ENCODE data around the gene TRIM47.
"Not testable (repeated sequence)": the region's sequence is repeated elsewhere in the genome, so short reads cannot be mapped to it uniquely, and the experiment has no call there.

The TRIM47 gene

GRCh38 chr17:75891022-75891604 lies 12.7 kb upstream of the TRIM47 start:
- DNase-seq, result no peak

GRCh38 chr17:75889454-75889853 lies 11.1 kb upstream of the TRIM47 start:
- no peak for DNase-seq

GRCh38 chr17:75888484-75888883 lies 10.1 kb upstream of the TRIM47 start:
- DNase-seq, result no peak

- DNase-seq, result not testable (repeated sequence)
Measured at GRCh38 chr17:75885860-75886259, 7.5 kb upstream of the TRIM47 start.

- no peak for DNase-seq
Measured at GRCh38 chr17:75885431-75885830, 7.0 kb upstream of the TRIM47 start.

GRCh38 chr17:75881678-75882454 lies 3.5 kb upstream of the TRIM47 start:
- no peak for DNase-seq

- DNase-seq, result no peak
Measured at GRCh38 chr17:75880266-75880665, 1.9 kb upstream of the TRIM47 start.

GRCh38 chr17:75877752-75878173 lies 618 bp downstream of the TRIM47 start:
- peak; percentile 27 to 69 (median 36) for DNase-seq

GRCh38 chr17:75876938-75877751 lies 1.2 kb downstream of the TRIM47 start:
- DNase-seq, result peak in 1 of 4 experiments; percentile 30

GRCh38 chr17:75876190-75876937 lies 2.0 kb downstream of the TRIM47 start:
- DNase-seq, result peak in 2 of 4 experiments; percentile 56 to 67

- no peak for DNase-seq
Measured at GRCh38 chr17:75875940-75876189, 2.5 kb downstream of the TRIM47 start.

GRCh38 chr17:75875182-75875939 lies 3.0 kb downstream of the TRIM47 start:
- no peak for DNase-seq

- no peak for DNase-seq
Measured at GRCh38 chr17:75874323-75875181, 3.8 kb downstream of the TRIM47 start.

GRCh38 chr17:75873587-75874322 lies 4.6 kb downstream of the TRIM47 start:
- no peak for DNase-seq

- peak in 2 of 4 experiments; percentile 52 to 60 for DNase-seq
Measured at GRCh38 chr17:75872434-75873351, 5.7 kb downstream of the TRIM47 start.

GRCh38 chr17:75870228-75870627 lies 8.2 kb downstream of the TRIM47 start:
- not testable (repeated sequence) for DNase-seq

- no peak for DNase-seq
Measured at GRCh38 chr17:75869282-75870141, 8.9 kb downstream of the TRIM47 start.

GRCh38 chr17:75868730-75869281 lies 9.6 kb downstream of the TRIM47 start:
- DNase-seq, result not testable (repeated sequence)
